ENCODE results near the gene TEX261.
"Not testable (repeated sequence)": the region's sequence is repeated elsewhere in the genome, so short reads cannot be mapped to it uniquely, and the experiment has no call there.

Gene TEX261

GRCh38 chr2:71018625-71019024 is 24.0 kb upstream of the TEX261 start:
- Histone ChIP-seq H3K4me1 (ENCODE audit: control insufficient read depth in 1 of 2, insufficient read depth in 1 of 2, low read depth in 1 of 2, low read length in 1 of 2) (no peaks in the 10 kb centered on the region), H3K36me3 (no peaks in the 10 kb centered on the region), H3K4me3 (ENCODE audit: low read depth in 1 of 2, low read length in 1 of 2) (no peak overlapping the region), H3K27ac (no peak overlapping the region), H3K27me3 (no peaks in the 10 kb centered on the region), H3K9me3 (no peaks in the 10 kb centered on the region)
- TF ChIP-seq CTCF (IDR thresholded peaks at IDR 0.05): no peak

- not testable (repeated sequence) for H3K4me1 ChIP-seq (ENCODE audit: control insufficient read depth in 1 of 2, insufficient read depth in 1 of 2, low read depth in 1 of 2, low read length in 1 of 2); H3K27ac ChIP-seq; H3K9me3 ChIP-seq; H3K36me3 ChIP-seq; H3K4me3 ChIP-seq (ENCODE audit: low read depth in 1 of 2, low read length in 1 of 2)
- H3K27me3 ChIP-seq: peaks cover 19% of the 10 kb centered on the region
Measured at GRCh38 chr2:71011786-71012185, 17.1 kb upstream of the TEX261 start.

GRCh38 chr2:71008342-71008741 is 13.7 kb upstream of the TEX261 start:
- TF ChIP-seq CTCF (IDR thresholded peaks at IDR 0.05): no peak
- H3K4me3 ChIP-seq (ENCODE audit: low read depth in 1 of 2, low read length in 1 of 2): no peak overlapping the region

GRCh38 chr2:71006955-71007799 is 12.5 kb upstream of the TEX261 start:
- Histone ChIP-seq H3K27me3 (peaks cover 7% of the 10 kb centered on the region), H3K27ac (no peak overlapping the region), H3K36me3 (no peaks in the 10 kb centered on the region), H3K4me3 (ENCODE audit: low read depth in 1 of 2, low read length in 1 of 2) (no peak overlapping the region), H3K9me3 (no peaks in the 10 kb centered on the region), H3K4me1 (ENCODE audit: control insufficient read depth in 1 of 2, insufficient read depth in 1 of 2, low read depth in 1 of 2, low read length in 1 of 2) (no peaks in the 10 kb centered on the region)
- no peak for TF ChIP-seq CTCF (IDR thresholded peaks at IDR 0.05)

More at GRCh38 chr2:71008342-71008741, 13.7 kb upstream of the TEX261 start:
- Histone ChIP-seq H3K27me3 (peaks cover 17% of the 10 kb centered on the region), H3K4me1 (ENCODE audit: control insufficient read depth in 1 of 2, insufficient read depth in 1 of 2, low read depth in 1 of 2, low read length in 1 of 2) (no peaks in the 10 kb centered on the region), H3K27ac (no peak overlapping the region), H3K36me3 (no peaks in the 10 kb centered on the region), H3K9me3 (no peaks in the 10 kb centered on the region)

GRCh38 chr2:71006323-71006722 is 11.7 kb upstream of the TEX261 start:
- Histone ChIP-seq H3K4me1 (ENCODE audit: control insufficient read depth in 1 of 2, insufficient read depth in 1 of 2, low read depth in 1 of 2, low read length in 1 of 2) (peaks cover under 1 to 2% of the 10 kb centered on the region in 2 experiments), H3K27me3 (no peaks in the 10 kb centered on the region)
- no peak for TF ChIP-seq CTCF (IDR thresholded peaks at IDR 0.05)

More at GRCh38 chr2:71006323-71006722, 11.7 kb upstream of the TEX261 start:
- H3K9me3 ChIP-seq: no peaks in the 10 kb centered on the region
- no peak overlapping the region for H3K4me3 ChIP-seq (ENCODE audit: low read depth in 1 of 2, low read length in 1 of 2)
- no peak overlapping the region for H3K27ac ChIP-seq
- H3K36me3 ChIP-seq: no peaks in the 10 kb centered on the region
